Tibial nerve (tissue), 3 donors: ENCODE data around the gene RAPGEF2.

Source experiments
- CTCF ChIP-seq, 5 experiments: fragments of 200-600 bp in 3 of 5; fragments of 450-650 bp in 2 of 5; sonication (generic) in 3 of 5; IDR thresholded peaks; one replicate each; pipeline ENCODE4 v1.5.1; 2016 to 2019; ENCODE audit warnings: antibody characterized with exemption in 5 of 5, mild to moderate bottlenecking in 3 of 5, moderate library complexity in 2 of 5
- POLR2A ChIP-seq, 2 donors: fragments of 450-650 bp; IDR thresholded peaks; one replicate each; pipeline ENCODE4 v1.6.1; 2017; ENCODE audit warnings: antibody characterized with exemption in 2 of 2, mild to moderate bottlenecking in 2 of 2, moderate library complexity in 2 of 2

GRCh38 chr4:159150396-159150795 is 47.5 kb downstream of the RAPGEF2 start:
- TF ChIP-seq CTCF (IDR thresholded peaks at IDR 0.05) (no peak), POLR2A (IDR thresholded peaks at IDR 0.05) (no peak)
